ENCODE results near the gene GOT1. TPM values are rescaled to one million over a fixed set of nuclear protein-coding genes. Genes with fewer than 3 reads are reported as not detected.

The GOT1 gene
- total RNA-seq, 1 donor from 2014 or later: 35.9 TPM

GRCh38 chr10:99410146-99410545 lies 20.3 kb downstream of the GOT1 start:
- DNase-seq (ENCODE audit: low spot score): no peak
- Mint-ChIP-seq H3K4me3 (no peak overlapping the region), H3K36me3 (ENCODE audit: low read depth) (peaks cover 5% of the 10 kb centered on the region), H3K27ac (no peak overlapping the region), H3K4me1 (ENCODE audit: low read depth) (no peaks in the 10 kb centered on the region), H3K9me3 (no peaks in the 10 kb centered on the region), H3K27me3 (ENCODE audit: insufficient read depth) (no peaks in the 10 kb centered on the region)
- intact Hi-C loops (cut with micrococcal nuclease): no loop called here

GRCh38 chr10:99406149-99406548 lies 24.3 kb downstream of the GOT1 start:
- H3K36me3 Mint-ChIP-seq (ENCODE audit: low read depth): peaks cover 11% of the 10 kb centered on the region
- intact Hi-C loops (cut with micrococcal nuclease): no loop called here
- H3K4me3 Mint-ChIP-seq: no peak overlapping the region
- no peaks in the 10 kb centered on the region for H3K4me1 Mint-ChIP-seq (ENCODE audit: low read depth)
- H3K9me3 Mint-ChIP-seq: no peaks in the 10 kb centered on the region
- H3K27me3 Mint-ChIP-seq (ENCODE audit: insufficient read depth): no peaks in the 10 kb centered on the region
- H3K27ac Mint-ChIP-seq: no peak overlapping the region
- DNase-seq (ENCODE audit: low spot score): no peak

GRCh38 chr10:99403674-99404073 lies 26.8 kb downstream of the GOT1 start:
- Mint-ChIP-seq H3K36me3 (ENCODE audit: low read depth) (peaks cover 11% of the 10 kb centered on the region), H3K4me3 (no peak overlapping the region), H3K4me1 (ENCODE audit: low read depth) (no peaks in the 10 kb centered on the region), H3K27ac (no peak overlapping the region), H3K27me3 (ENCODE audit: insufficient read depth) (peaks cover 1% of the 10 kb centered on the region), H3K9me3 (no peaks in the 10 kb centered on the region)
- intact Hi-C loops (cut with micrococcal nuclease): no loop called here
- DNase-seq (ENCODE audit: low spot score): no peak

- Mint-ChIP-seq H3K36me3 (ENCODE audit: low read depth) (peaks cover 5% of the 10 kb centered on the region), H3K4me3 (no peak overlapping the region), H3K9me3 (no peaks in the 10 kb centered on the region), H3K4me1 (ENCODE audit: low read depth) (no peaks in the 10 kb centered on the region), H3K27me3 (ENCODE audit: insufficient read depth) (peaks cover 1% of the 10 kb centered on the region), H3K27ac (no peak overlapping the region)
- no peak for DNase-seq (ENCODE audit: low spot score)
- intact Hi-C loops (cut with micrococcal nuclease): no loop called here
Measured at GRCh38 chr10:99399664-99400063, 30.8 kb downstream of the GOT1 start.

- no peak overlapping the region for H3K4me3 Mint-ChIP-seq
- H3K27ac Mint-ChIP-seq: no peak overlapping the region
- peaks cover 4% of the 10 kb centered on the region for H3K27me3 Mint-ChIP-seq (ENCODE audit: insufficient read depth)
- H3K36me3 Mint-ChIP-seq (ENCODE audit: low read depth): peaks cover 2% of the 10 kb centered on the region
- DNase-seq (ENCODE audit: low spot score): no peak
- intact Hi-C loops (cut with micrococcal nuclease): no loop called here
- H3K9me3 Mint-ChIP-seq: no peaks in the 10 kb centered on the region
- H3K4me1 Mint-ChIP-seq (ENCODE audit: low read depth): peaks cover 7% of the 10 kb centered on the region
Measured at GRCh38 chr10:99396471-99396870, 34.0 kb downstream of the GOT1 start.

- Mint-ChIP-seq H3K4me3 (no peak overlapping the region), H3K9me3 (no peaks in the 10 kb centered on the region), H3K27me3 (ENCODE audit: insufficient read depth) (peaks cover 4% of the 10 kb centered on the region), H3K27ac (peak overlapping the region; percentile 6), H3K36me3 (ENCODE audit: low read depth) (peaks cover 2% of the 10 kb centered on the region), H3K4me1 (ENCODE audit: low read depth) (peaks cover 7% of the 10 kb centered on the region)
- intact Hi-C loops (cut with micrococcal nuclease): no loop called here
- no peak for DNase-seq (ENCODE audit: low spot score)
Measured at GRCh38 chr10:99395750-99396445, 34.5 kb downstream of the GOT1 start.

- DNase-seq (ENCODE audit: low spot score): no peak
- no peak overlapping the region for H3K4me3 Mint-ChIP-seq
- H3K36me3 Mint-ChIP-seq (ENCODE audit: low read depth): peaks cover 2% of the 10 kb centered on the region
- no peak overlapping the region for H3K27ac Mint-ChIP-seq
- intact Hi-C loops (cut with micrococcal nuclease): no loop called here
- H3K27me3 Mint-ChIP-seq (ENCODE audit: insufficient read depth): peaks cover 4% of the 10 kb centered on the region
- peaks cover 7% of the 10 kb centered on the region for H3K4me1 Mint-ChIP-seq (ENCODE audit: low read depth)
- no peaks in the 10 kb centered on the region for H3K9me3 Mint-ChIP-seq
Measured at GRCh38 chr10:99394761-99395386, 35.5 kb downstream of the GOT1 start.

GRCh38 chr10:99394256-99394655 lies 36.2 kb downstream of the GOT1 start:
- no peaks in the 10 kb centered on the region for H3K9me3 Mint-ChIP-seq
- H3K4me3 Mint-ChIP-seq: no peak overlapping the region
- no peak overlapping the region for H3K27ac Mint-ChIP-seq
- peaks cover 2% of the 10 kb centered on the region for H3K36me3 Mint-ChIP-seq (ENCODE audit: low read depth)
- H3K4me1 Mint-ChIP-seq (ENCODE audit: low read depth): peaks cover 7% of the 10 kb centered on the region
- intact Hi-C loops (cut with micrococcal nuclease): no loop called here
- peaks cover 4% of the 10 kb centered on the region for H3K27me3 Mint-ChIP-seq (ENCODE audit: insufficient read depth)
- no peak for DNase-seq (ENCODE audit: low spot score)

- Mint-ChIP-seq H3K27ac (no peak overlapping the region), H3K27me3 (ENCODE audit: insufficient read depth) (peaks cover 3% of the 10 kb centered on the region), H3K9me3 (no peaks in the 10 kb centered on the region), H3K36me3 (ENCODE audit: low read depth) (peaks cover 2% of the 10 kb centered on the region), H3K4me3 (no peak overlapping the region), H3K4me1 (ENCODE audit: low read depth) (peaks cover 7% of the 10 kb centered on the region)
- intact Hi-C loops (cut with micrococcal nuclease): loop anchor here (2.0 kb wide), 1 partner anchor 317 kb away; no protein-coding TSS in a partner anchor
- DNase-seq (ENCODE audit: low spot score): no peak
Measured at GRCh38 chr10:99393683-99394082, 36.7 kb downstream of the GOT1 start.

- peaks cover 3% of the 10 kb centered on the region for H3K27me3 Mint-ChIP-seq (ENCODE audit: insufficient read depth)
- no peaks in the 10 kb centered on the region for H3K9me3 Mint-ChIP-seq
- peaks cover 7% of the 10 kb centered on the region for H3K4me1 Mint-ChIP-seq (ENCODE audit: low read depth)
- no peak overlapping the region for H3K27ac Mint-ChIP-seq
- DNase-seq (ENCODE audit: low spot score): no peak
- no peak overlapping the region for H3K4me3 Mint-ChIP-seq
- intact Hi-C loops (cut with micrococcal nuclease): loop anchor here (2.0 kb wide), 1 partner anchor 318 kb away; no protein-coding TSS in a partner anchor
- H3K36me3 Mint-ChIP-seq (ENCODE audit: low read depth): peaks cover 2% of the 10 kb centered on the region
Measured at GRCh38 chr10:99393036-99393435, 37.4 kb downstream of the GOT1 start.

GRCh38 chr10:99391346-99391745 lies 39.1 kb downstream of the GOT1 start:
- peaks cover 2% of the 10 kb centered on the region for H3K36me3 Mint-ChIP-seq (ENCODE audit: low read depth)
- intact Hi-C loops (cut with micrococcal nuclease): no loop called here
- H3K4me3 Mint-ChIP-seq: no peak overlapping the region
- peaks cover 4% of the 10 kb centered on the region for H3K27me3 Mint-ChIP-seq (ENCODE audit: insufficient read depth)
- H3K9me3 Mint-ChIP-seq: no peaks in the 10 kb centered on the region
- no peak overlapping the region for H3K27ac Mint-ChIP-seq
- DNase-seq (ENCODE audit: low spot score): no peak
- peaks cover 7% of the 10 kb centered on the region for H3K4me1 Mint-ChIP-seq (ENCODE audit: low read depth)

GRCh38 chr10:99389729-99390480 lies 40.5 kb downstream of the GOT1 start:
- intact Hi-C loops (cut with micrococcal nuclease): no loop called here
- H3K4me1 Mint-ChIP-seq (ENCODE audit: low read depth): peaks cover 7% of the 10 kb centered on the region
- peaks cover 9% of the 10 kb centered on the region for H3K27me3 Mint-ChIP-seq (ENCODE audit: insufficient read depth)
- no peak for DNase-seq (ENCODE audit: low spot score)
- no peaks in the 10 kb centered on the region for H3K9me3 Mint-ChIP-seq
- H3K4me3 Mint-ChIP-seq: no peak overlapping the region
- no peak overlapping the region for H3K27ac Mint-ChIP-seq
- peaks cover 2% of the 10 kb centered on the region for H3K36me3 Mint-ChIP-seq (ENCODE audit: low read depth)

- intact Hi-C loops (cut with micrococcal nuclease): no loop called here
- Mint-ChIP-seq H3K27me3 (ENCODE audit: insufficient read depth) (peaks cover 9% of the 10 kb centered on the region), H3K9me3 (no peaks in the 10 kb centered on the region), H3K4me1 (ENCODE audit: low read depth) (peaks cover under 1% of the 10 kb centered on the region), H3K36me3 (ENCODE audit: low read depth) (no peaks in the 10 kb centered on the region), H3K27ac (no peak overlapping the region), H3K4me3 (no peak overlapping the region)
- no peak for DNase-seq (ENCODE audit: low spot score)
Measured at GRCh38 chr10:99387541-99387940, 42.9 kb downstream of the GOT1 start.

Data from activated T-helper 1 cell treated with anti-CD3 and anti-CD28 coated beads, Interleukin-12 subunit alpha, Interleukin-12 subunit beta, Interleukin-2, Interleukin-4 antibody, amounts not matched to agents 30 ng/mL and 10 ng/mL and 1 ng/mL, durations not matched to agents 14 hours and 24 hours and 36 hours (primary cell).